ENCODE measurements around the gene MAN1A2. TPM values are rescaled to one million over a fixed set of nuclear protein-coding genes. Genes with fewer than 3 reads are reported as not detected.
"Not testable (repeated sequence)": the region's sequence is repeated elsewhere in the genome, so short reads cannot be mapped to it uniquely, and the experiment has no call there.

The MAN1A2 gene
- total RNA-seq, 6 experiments from 2014 or later: 24.6 to 39.2 (median 31.2) TPM

GRCh38 chr1:117466761-117467160 lies 99.5 kb downstream of the MAN1A2 start:
- Histone ChIP-seq H3K9me3 (no peaks in the 10 kb centered on the region), H3K4me1 (no peaks in the 10 kb centered on the region), H3K36me3 (peaks cover 0 to 13% (median 0%) of the 10 kb centered on the region in 4 donors), H3K27me3 (no peaks in the 10 kb centered on the region), H3K4me3 (no peak overlapping the region), H3K27ac (no peak overlapping the region)
- ATAC-seq (peak in 1 of 4 donors; percentile 20), DNase-seq (no peak)
- intact Hi-C loops (cut with DNase I): no loop called here
- TF ChIP-seq CTCF (IDR thresholded peaks at IDR 0.05): no peak
- TF ChIP-seq POLR2A (IDR thresholded peaks at IDR 0.05): no peak

- WGBS (ENCODE audit: insufficient coverage, low coverage, low lambda C conversion rate, missing lambda C conversion rate): 83% methylated on average over 1 of the region's 1 CpG
Measured at GRCh38 chr1:117467336-117467735, 100.1 kb downstream of the MAN1A2 start.

GRCh38 chr1:117473063-117473462 lies 105.8 kb downstream of the MAN1A2 start:
- intact Hi-C loops (cut with DNase I): no loop called here
- no peak overlapping the region for H3K27ac ChIP-seq
- H3K36me3 ChIP-seq: peaks cover 0 to 6% (median 0%) of the 10 kb centered on the region in 4 donors
- H3K4me3 ChIP-seq: no peak overlapping the region
- no peak for ATAC-seq
- no peaks in the 10 kb centered on the region for H3K9me3 ChIP-seq
- no peak for TF ChIP-seq CTCF (IDR thresholded peaks at IDR 0.05)
- no peak for TF ChIP-seq POLR2A (IDR thresholded peaks at IDR 0.05)
- DNase-seq: no peak
- no peaks in the 10 kb centered on the region for H3K27me3 ChIP-seq
- H3K4me1 ChIP-seq: no peaks in the 10 kb centered on the region

More at GRCh38 chr1:117467336-117467735, 100.1 kb downstream of the MAN1A2 start:
- Histone ChIP-seq H3K36me3 (peaks cover 0 to 13% (median 0%) of the 10 kb centered on the region in 4 donors), H3K4me3 (no peak overlapping the region), H3K27me3 (no peaks in the 10 kb centered on the region), H3K27ac (no peak overlapping the region), H3K9me3 (no peaks in the 10 kb centered on the region), H3K4me1 (no peaks in the 10 kb centered on the region)
- ATAC-seq (no peak), DNase-seq (no peak)
- intact Hi-C loops (cut with DNase I): no loop called here
- TF ChIP-seq CTCF (IDR thresholded peaks at IDR 0.05) (no peak), POLR2A (IDR thresholded peaks at IDR 0.05) (no peak)

- H3K9me3 ChIP-seq; intact Hi-C loops (cut with DNase I); H3K36me3 ChIP-seq; H3K27me3 ChIP-seq; H3K4me1 ChIP-seq; DNase-seq; H3K4me3 ChIP-seq; H3K27ac ChIP-seq; ATAC-seq: not testable (repeated sequence)
- WGBS (ENCODE audit: insufficient coverage, low coverage, low lambda C conversion rate, missing lambda C conversion rate): 92% methylated on average over 2 of the region's 2 CpGs
Measured at GRCh38 chr1:117475495-117475894, 108.2 kb downstream of the MAN1A2 start.

- intact Hi-C loops (cut with DNase I): no loop called here
- no peak for TF ChIP-seq POLR2A (IDR thresholded peaks at IDR 0.05)
- TF ChIP-seq CTCF (IDR thresholded peaks at IDR 0.05): no peak
- Histone ChIP-seq H3K4me1 (no peaks in the 10 kb centered on the region), H3K27ac (no peak overlapping the region), H3K36me3 (peaks cover 0 to 7% (median 0%) of the 10 kb centered on the region in 4 donors), H3K27me3 (no peaks in the 10 kb centered on the region), H3K9me3 (no peaks in the 10 kb centered on the region), H3K4me3 (no peak overlapping the region)
- ATAC-seq (no peak), DNase-seq (no peak)
Measured at GRCh38 chr1:117479086-117479485, 111.8 kb downstream of the MAN1A2 start.
